GM18951 (cell line): ENCODE data around the gene CORO2B.

ENCODE experiments used
- POLR2A ChIP-seq: IDR thresholded peaks from 4 replicates; pipeline ENCODE4 v1.6.1; 2011; ENCODE audit warnings: mild to moderate bottlenecking; ENCODE audit not compliant: insufficient read length, insufficient read depth; ENCODE audit errors: extremely low read depth
- in situ Hi-C: fragments of 300-500 bp; cut with MboI; formaldehyde crosslinking; loops from one replicate; pipeline ENCODE4 v1.12.0; 2022; ENCODE audit warnings: low sequenced_read_pairs, mixed read lengths, inconsistent platforms; ENCODE audit not compliant: unreplicated experiment

CORO2B gene

GRCh38 chr15:68583936-68584755 lies 5.4 kb downstream of the CORO2B start:
- in situ Hi-C loops: no loop called here
- no peak for TF ChIP-seq POLR2A

GRCh38 chr15:68584756-68585573 lies 6.2 kb downstream of the CORO2B start:
- no peak for TF ChIP-seq POLR2A
- in situ Hi-C loops: no loop called here

DNA sequence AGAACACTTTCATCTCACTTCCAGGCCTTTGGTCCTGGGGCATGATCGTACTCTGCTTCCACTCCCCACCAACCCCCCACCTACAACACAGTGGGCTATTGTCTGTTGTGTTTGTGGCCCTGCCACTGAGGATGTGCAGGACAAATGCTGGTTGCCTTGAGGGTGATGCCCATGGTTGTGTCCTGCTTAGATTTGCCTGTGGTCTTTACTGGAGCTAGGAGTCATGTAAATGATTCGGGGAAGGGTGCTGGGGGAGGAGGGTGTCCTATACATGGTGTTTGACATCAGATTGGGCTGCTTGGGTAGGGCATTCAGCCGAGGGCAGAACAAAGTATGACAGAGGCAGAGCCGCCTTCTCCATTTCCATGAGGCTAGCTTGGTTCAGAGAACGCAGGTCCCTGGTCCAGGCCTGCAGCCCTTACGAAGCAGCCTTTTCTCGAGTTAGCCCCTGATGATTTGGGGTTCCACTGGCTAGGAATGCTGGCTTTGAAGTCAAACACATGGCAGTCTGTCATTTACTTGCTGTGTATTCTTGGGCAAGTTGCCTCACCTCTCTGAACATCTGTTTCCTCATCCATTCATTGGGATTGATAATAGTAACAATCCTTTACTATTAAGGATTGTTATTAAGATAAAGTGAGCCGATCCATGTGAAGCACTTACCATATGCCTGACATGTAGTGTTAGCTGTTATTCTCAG lies 6.9 kb downstream of the CORO2B start:
- no peak for TF ChIP-seq POLR2A
- in situ Hi-C loops: no loop called here

DNA sequence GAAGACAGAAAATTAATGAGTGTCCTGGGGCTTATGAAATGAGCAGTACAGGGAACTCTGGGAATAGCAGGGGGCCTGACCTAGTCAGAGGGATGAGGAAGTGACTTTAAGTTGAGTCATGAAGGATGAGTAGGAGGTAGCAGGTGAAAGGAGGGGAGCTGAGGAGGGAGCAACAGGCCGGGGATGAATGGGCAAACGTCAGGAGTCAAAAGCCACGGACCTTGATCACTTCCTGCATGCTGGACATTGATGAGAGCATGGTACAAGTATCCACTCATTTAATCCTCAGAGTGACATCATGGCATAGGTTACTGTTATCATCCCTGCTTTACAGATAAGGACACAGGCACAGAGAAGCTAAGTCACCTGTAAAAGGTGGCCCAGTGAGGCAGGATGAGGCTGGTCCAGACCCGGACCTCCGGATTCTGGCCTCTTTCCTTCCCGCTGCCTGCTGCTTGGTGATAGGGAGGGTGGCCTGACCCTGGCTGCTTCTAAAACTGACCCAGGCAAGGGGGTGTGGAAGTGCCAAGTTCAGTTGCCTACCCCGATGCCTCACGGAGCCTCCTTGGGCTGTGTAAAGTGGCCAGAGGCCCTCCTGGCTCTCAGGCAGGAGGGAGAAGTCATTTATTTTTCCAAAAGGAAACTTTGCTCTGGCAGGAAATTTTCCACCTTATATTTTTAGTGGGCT lies 7.6 kb downstream of the CORO2B start:
- TF ChIP-seq POLR2A: no peak
- in situ Hi-C loops: no loop called here

- in situ Hi-C loops: no loop called here
Observed at GRCh38 chr15:68587769-68588385, 9.1 kb downstream of the CORO2B start.

DNA sequence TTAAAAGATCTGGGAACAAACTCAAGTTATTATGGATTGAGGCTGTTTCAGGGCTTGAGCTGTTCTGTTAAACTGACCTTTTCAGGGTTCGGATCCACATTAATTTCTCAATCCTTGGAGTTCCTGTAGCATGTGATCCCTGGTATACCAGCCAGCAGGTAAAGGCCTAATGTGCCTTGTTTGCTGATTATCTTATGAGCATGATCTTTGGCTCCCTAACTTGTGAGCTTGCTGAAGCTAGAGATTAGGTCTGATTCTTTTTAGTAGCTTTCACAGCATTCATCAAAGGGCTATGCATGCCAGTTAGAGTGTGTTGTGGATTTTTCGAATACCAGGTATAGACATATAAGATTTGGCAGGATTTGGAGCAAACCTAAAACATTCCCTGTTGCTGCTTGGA lies 10.3 kb downstream of the CORO2B start:
- TF ChIP-seq POLR2A: no peak
- in situ Hi-C loops: no loop called here

More at GRCh38 chr15:68587769-68588385, 9.1 kb downstream of the CORO2B start:
- TF ChIP-seq POLR2A: no peak

DNA sequence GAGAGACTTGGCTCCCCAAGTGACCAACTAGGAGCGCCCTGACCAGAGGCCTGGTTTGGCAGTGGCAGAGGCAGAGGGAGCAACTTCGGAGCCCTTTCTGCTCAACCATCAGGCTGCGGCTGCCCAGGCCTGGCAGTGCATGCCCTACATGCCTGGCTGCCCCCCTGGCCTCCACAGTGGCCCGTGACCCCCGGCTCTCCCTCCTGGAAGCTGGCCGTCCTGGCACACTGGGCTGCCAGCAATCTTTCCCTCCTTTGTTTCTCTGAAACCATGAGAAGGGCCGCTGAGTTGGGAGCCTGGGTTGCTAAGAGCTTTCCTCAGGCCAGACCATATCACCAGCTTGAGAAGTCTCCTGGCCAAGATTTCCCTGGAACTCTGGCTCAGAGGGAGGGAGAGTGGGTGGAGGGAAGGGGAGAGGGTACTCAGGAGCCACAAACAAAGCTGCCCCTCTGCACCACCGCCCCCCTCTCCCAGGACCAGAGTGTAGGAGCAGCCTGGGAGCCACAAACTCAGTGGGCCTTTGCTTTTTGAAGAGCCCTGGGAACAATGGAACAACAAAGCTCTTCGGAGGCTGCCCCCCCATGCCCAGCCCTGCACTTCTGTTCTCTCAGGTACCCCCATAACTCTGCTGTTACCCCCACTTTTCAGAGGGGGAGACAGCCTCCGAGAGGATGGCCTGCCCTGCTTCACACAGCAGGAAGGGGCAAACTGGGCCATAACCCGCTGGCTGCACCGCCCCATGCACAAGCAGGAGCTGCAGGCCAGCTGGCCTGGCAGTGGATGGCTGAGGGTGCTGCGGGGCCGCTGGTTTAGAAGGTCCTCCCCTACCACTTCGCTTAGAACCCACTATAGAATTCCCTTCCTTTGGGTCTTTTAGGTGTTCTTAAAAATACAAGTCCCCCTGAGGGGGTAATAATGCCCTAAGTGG lies 11.3 kb downstream of the CORO2B start:
- TF ChIP-seq POLR2A: no peak
- in situ Hi-C loops: no loop called here

- in situ Hi-C loops: no loop called here
- no peak for TF ChIP-seq POLR2A
Observed at GRCh38 chr15:68590721-68591389, 12.1 kb downstream of the CORO2B start.

DNA sequence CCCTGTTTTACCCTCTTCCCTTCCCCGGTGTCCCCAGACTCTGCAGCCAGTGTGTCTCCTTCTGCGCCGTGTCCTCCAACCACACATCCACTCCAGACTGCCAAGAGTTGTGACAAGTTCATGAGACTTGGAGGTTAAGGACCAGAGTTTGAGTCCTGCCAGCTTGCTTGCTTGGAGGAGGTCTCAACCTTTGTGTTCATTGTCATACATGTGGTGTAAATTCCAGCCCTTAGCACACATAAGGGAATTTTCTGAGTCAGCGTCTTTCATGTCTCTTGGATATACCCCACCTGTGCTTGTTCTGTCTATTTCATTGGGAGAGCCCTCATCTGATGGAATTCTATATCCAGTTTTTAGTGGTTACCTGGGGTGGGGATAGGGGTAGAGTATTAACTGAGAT lies 13.3 kb downstream of the CORO2B start:
- in situ Hi-C loops: no loop called here
- TF ChIP-seq POLR2A: no peak

GRCh38 chr15:68592544-68592943 lies 13.8 kb downstream of the CORO2B start:
- no peak for TF ChIP-seq POLR2A
- in situ Hi-C loops: no loop called here

GRCh38 chr15:68593341-68593740 lies 14.5 kb downstream of the CORO2B start:
- in situ Hi-C loops: no loop called here

More at GRCh38 chr15:68593341-68593740, 14.5 kb downstream of the CORO2B start:
- no peak for TF ChIP-seq POLR2A
